SJSA1 (cell line): ENCODE data around the gene CHMP1B. TPM values are rescaled to one million over a fixed set of nuclear protein-coding genes. Genes with fewer than 3 reads are reported as not detected.
"Not testable (repeated sequence)": the region's sequence is repeated elsewhere in the genome, so short reads cannot be mapped to it uniquely, and the experiment has no call there.

Source experiments
- DNase-seq, 2 experiments: peaks; one replicate each; pipeline ENCODE4 v3.0.0-alpha.2; 2015 to 2020; ENCODE audit warnings: low spot score in 2 of 2, low read depth in 1 of 2
- H3K27ac ChIP-seq: fragments of 250-450 bp; sonication (Bioruptor Pico); 2 replicates; pipeline ENCODE4 v1.5.1; 2020; ENCODE audit warnings: mild to moderate bottlenecking, moderate library complexity
- H3K27me3 ChIP-seq: fragments of 250-450 bp; sonication (Bioruptor Pico); replicated peaks from 2 replicates; pipeline ENCODE4 v1.5.1; 2020; ENCODE audit warnings: mild to moderate bottlenecking, moderate library complexity
- H3K36me3 ChIP-seq: fragments of 250-450 bp; sonication (Bioruptor Pico); 2 replicates; pipeline ENCODE4 v1.5.1; 2020; ENCODE audit warnings: mild to moderate bottlenecking
- H3K4me1 ChIP-seq: fragments of 250-450 bp; sonication (Bioruptor Pico); replicated peaks from 2 replicates; pipeline ENCODE4 v1.6.1; 2021; ENCODE audit warnings: mild to moderate bottlenecking
- H3K4me3 ChIP-seq: fragments of 250-450 bp; sonication (Bioruptor Pico); 2 replicates; pipeline ENCODE4 v1.5.1; 2020; ENCODE audit warnings: mild to moderate bottlenecking
- H3K9me3 ChIP-seq: fragments of 250-450 bp; sonication (Bioruptor Pico); replicated peaks from 2 replicates; pipeline ENCODE4 v1.5.1; 2020; ENCODE audit warnings: mild to moderate bottlenecking
- total RNA-seq: library from RNA; depleted of rRNA; stranded (reverse); fragments of >200 nt; shearing (Covaris generic); gene quantifications from 2 replicates; pipeline ENCODE4 v1.2.3, GENCODE V29; 2014; rRNA removed

Gene CHMP1B
- total RNA-seq, 1 experiment from 2014 or later = 32.9 TPM

- H3K9me3 ChIP-seq = no peaks in the 10 kb centered on the region
- peak in 1 of 2 experiments; percentile 22 for DNase-seq
- H3K27ac ChIP-seq = no peak overlapping the region
- no peak overlapping the region for H3K4me3 ChIP-seq
- no peaks in the 10 kb centered on the region for H3K27me3 ChIP-seq
- peaks cover 13% of the 10 kb centered on the region for H3K4me1 ChIP-seq
- peaks cover 38% of the 10 kb centered on the region for H3K36me3 ChIP-seq
Measured at GRCh38 chr18:11886577-11887110, 35.4 kb downstream of the CHMP1B start.

GRCh38 chr18:11887328-11888128 lies 36.3 kb downstream of the CHMP1B start:
- Histone ChIP-seq H3K9me3 (no peaks in the 10 kb centered on the region), H3K4me1 (peaks cover 13% of the 10 kb centered on the region), H3K4me3 (no peak overlapping the region), H3K27ac (no peak overlapping the region), H3K36me3 (peaks cover 42% of the 10 kb centered on the region), H3K27me3 (no peaks in the 10 kb centered on the region)
- peak in 1 of 2 experiments; percentile 6 for DNase-seq

- H3K4me1 ChIP-seq = peaks cover 2% of the 10 kb centered on the region
- H3K27me3 ChIP-seq = no peaks in the 10 kb centered on the region
- H3K36me3 ChIP-seq = peaks cover 42% of the 10 kb centered on the region
- no peak for DNase-seq
- H3K4me3 ChIP-seq = no peak overlapping the region
- no peaks in the 10 kb centered on the region for H3K9me3 ChIP-seq
- H3K27ac ChIP-seq = no peak overlapping the region
Measured at GRCh38 chr18:11888726-11889125, 37.5 kb downstream of the CHMP1B start.

GRCh38 chr18:11889284-11889683 lies 38.1 kb downstream of the CHMP1B start:
- Histone ChIP-seq H3K9me3 (no peaks in the 10 kb centered on the region), H3K36me3 (peaks cover 42% of the 10 kb centered on the region), H3K27ac (no peak overlapping the region), H3K4me3 (no peak overlapping the region), H3K4me1 (peaks cover 4% of the 10 kb centered on the region), H3K27me3 (no peaks in the 10 kb centered on the region)
- no peak for DNase-seq

- Histone ChIP-seq H3K4me3 (no peak overlapping the region), H3K4me1 (peaks cover 12% of the 10 kb centered on the region), H3K9me3 (no peaks in the 10 kb centered on the region)
Measured at GRCh38 chr18:11891737-11892136, 40.5 kb downstream of the CHMP1B start.

GRCh38 chr18:11892438-11892837 lies 41.2 kb downstream of the CHMP1B start:
- not testable (repeated sequence) for H3K4me3 ChIP-seq, H3K27ac ChIP-seq, DNase-seq, H3K27me3 ChIP-seq, H3K9me3 ChIP-seq
- H3K36me3 ChIP-seq = peaks cover 46% of the 10 kb centered on the region
- H3K4me1 ChIP-seq = peaks cover 12% of the 10 kb centered on the region

More at GRCh38 chr18:11891737-11892136, 40.5 kb downstream of the CHMP1B start:
- Histone ChIP-seq H3K27me3 (no peaks in the 10 kb centered on the region), H3K36me3 (peaks cover 48% of the 10 kb centered on the region), H3K27ac (no peak overlapping the region)
- no peak for DNase-seq

- Histone ChIP-seq H3K4me3 (no peak overlapping the region), H3K9me3 (no peaks in the 10 kb centered on the region), H3K27ac (no peak overlapping the region), H3K4me1 (peaks cover 12% of the 10 kb centered on the region), H3K36me3 (peaks cover 29% of the 10 kb centered on the region), H3K27me3 (no peaks in the 10 kb centered on the region)
- no peak for DNase-seq
Measured at GRCh38 chr18:11897781-11898180, 46.6 kb downstream of the CHMP1B start.

- Histone ChIP-seq H3K9me3 (no peaks in the 10 kb centered on the region), H3K27ac (no peak overlapping the region), H3K27me3 (no peaks in the 10 kb centered on the region), H3K4me1 (peaks cover 9% of the 10 kb centered on the region), H3K4me3 (no peak overlapping the region), H3K36me3 (peaks cover 31% of the 10 kb centered on the region)
- no peak for DNase-seq
Measured at GRCh38 chr18:11899063-11899462, 47.9 kb downstream of the CHMP1B start.

GRCh38 chr18:11901826-11902438 lies 50.7 kb downstream of the CHMP1B start:
- no peaks in the 10 kb centered on the region for H3K27me3 ChIP-seq
- no peaks in the 10 kb centered on the region for H3K4me1 ChIP-seq
- no peak for DNase-seq
- H3K9me3 ChIP-seq = no peaks in the 10 kb centered on the region
- H3K27ac ChIP-seq = no peak overlapping the region
- no peak overlapping the region for H3K4me3 ChIP-seq
- peaks cover 17% of the 10 kb centered on the region for H3K36me3 ChIP-seq

- Histone ChIP-seq H3K27ac (no peak overlapping the region), H3K4me1 (no peaks in the 10 kb centered on the region), H3K9me3 (no peaks in the 10 kb centered on the region), H3K27me3 (no peaks in the 10 kb centered on the region), H3K36me3 (peaks cover 17% of the 10 kb centered on the region), H3K4me3 (no peak overlapping the region)
- no peak for DNase-seq
Measured at GRCh38 chr18:11902522-11903292, 51.5 kb downstream of the CHMP1B start.

Other genes with a start within 250 kb of the CHMP1B start
- gene SLC35G4, start 241.8 kb upstream of the CHMP1B start, total RNA-seq = not detected in 2 replicates
- 1.9 and 5.5 TPM in 2 replicates for gene GNAL, start 162.1 kb upstream of the CHMP1B start, total RNA-seq
- 30.5 and 36.4 TPM in 2 replicates for gene MPPE1, start 56.9 kb downstream of the CHMP1B start, total RNA-seq
- 10.6 and 13.3 TPM in 2 replicates for gene IMPA2, start 130.1 kb downstream of the CHMP1B start, total RNA-seq
- not detected in 2 replicates for gene ANKRD62, start 242.4 kb downstream of the CHMP1B start, total RNA-seq